HG02973 (cell line): Measurements from ENCODE around the gene KIF3C.
"Not testable (repeated sequence)": the region's sequence is repeated elsewhere in the genome, so short reads cannot be mapped to it uniquely, and the experiment has no call there.

Experiments
- ATAC-seq: cut with Tn5 transposase; IDR thresholded peaks from one replicate; pipeline ENCODE4 v1.9.1; 2021; ENCODE audit warnings: moderate library complexity; ENCODE audit not compliant: unreplicated experiment

KIF3C gene

GRCh38 chr2:25920786-25921415 is 61.4 kb downstream of the KIF3C start:
- ATAC-seq, result no peak

DNA sequence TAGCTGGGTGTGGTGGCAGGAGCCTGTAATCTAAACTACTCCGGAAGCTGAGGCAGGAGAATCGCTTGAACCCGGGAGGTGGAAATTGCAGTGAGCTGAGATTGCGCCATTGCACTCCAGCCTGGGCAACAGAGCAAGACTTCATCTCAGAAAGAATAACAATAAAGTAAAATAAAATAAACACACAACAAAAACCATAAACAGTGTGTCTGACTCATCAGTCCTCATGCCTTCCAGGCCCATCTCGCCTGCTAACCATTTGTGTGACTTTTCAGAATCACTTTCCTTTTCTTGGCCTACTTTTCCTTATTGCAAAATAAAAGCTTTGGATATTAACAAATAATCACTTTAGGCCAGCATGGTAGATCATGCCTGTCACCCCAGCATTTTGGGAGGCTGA is 62.0 kb downstream of the KIF3C start:
- ATAC-seq, result no peak

GRCh38 chr2:25917832-25918231 is 64.5 kb downstream of the KIF3C start:
- no peak for ATAC-seq

DNA sequence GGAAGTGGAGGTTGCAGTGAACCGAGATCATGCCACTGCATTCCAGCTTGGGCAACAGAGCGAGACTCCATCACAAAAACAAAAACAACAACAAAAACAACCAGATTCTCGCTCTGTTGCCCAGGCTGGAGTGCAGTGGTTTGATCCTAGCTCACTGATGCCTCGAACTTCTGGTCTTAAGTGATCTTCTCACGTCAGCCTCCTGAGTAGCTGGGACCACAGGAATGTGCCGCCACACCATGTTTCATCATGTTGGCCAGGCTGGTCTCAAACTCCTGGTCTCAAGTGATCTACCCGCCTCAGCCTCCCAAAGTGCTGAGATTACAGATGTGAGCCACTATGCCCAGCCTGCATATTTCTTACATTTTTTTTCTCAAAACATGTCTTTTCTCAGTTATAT is 64.9 kb downstream of the KIF3C start:
- not testable (repeated sequence) for ATAC-seq

GRCh38 chr2:25915944-25916772 is 66.1 kb downstream of the KIF3C start:
- not testable (repeated sequence) for ATAC-seq

DNA sequence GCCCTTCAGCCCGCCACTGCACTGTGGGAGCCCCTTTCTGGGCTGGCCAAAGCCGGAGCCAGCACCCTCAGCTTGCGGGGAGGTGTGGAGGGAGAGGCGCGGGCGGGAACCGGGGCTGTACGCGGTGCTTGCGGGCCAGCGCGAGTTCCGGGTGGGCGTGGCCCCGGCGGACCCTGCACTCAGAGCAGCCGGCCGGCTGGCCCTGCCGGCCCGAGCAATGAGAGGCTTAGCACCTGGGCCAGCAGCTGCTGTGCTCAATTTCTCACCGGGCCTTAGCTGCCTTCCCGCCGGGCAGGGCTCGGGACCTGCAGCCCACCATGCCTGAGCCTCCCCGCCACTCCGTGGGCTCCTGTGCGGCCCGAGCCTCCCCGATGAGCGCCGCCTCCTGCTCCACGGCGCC is 66.9 kb downstream of the KIF3C start:
- not testable (repeated sequence) for ATAC-seq

DNA sequence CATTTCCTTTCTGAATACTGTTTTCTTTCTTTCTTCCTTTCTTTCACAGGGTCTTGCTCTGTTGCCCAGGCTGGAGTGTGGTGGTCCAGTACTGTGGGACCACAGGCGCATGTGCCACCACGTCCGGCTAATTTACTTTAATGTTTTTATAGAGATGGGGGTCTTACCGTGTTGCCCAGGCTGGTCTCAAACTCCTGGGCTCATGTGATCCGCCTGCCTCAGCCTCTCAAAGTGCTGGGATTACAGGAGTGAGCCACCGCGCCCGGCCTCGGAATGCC is 68.7 kb downstream of the KIF3C start:
- ATAC-seq, result not testable (repeated sequence)

GRCh38 chr2:25912851-25913695 is 69.2 kb downstream of the KIF3C start:
- ATAC-seq, result no peak

GRCh38 chr2:25909574-25909973 is 72.7 kb downstream of the KIF3C start:
- ATAC-seq, result not testable (repeated sequence)

DNA sequence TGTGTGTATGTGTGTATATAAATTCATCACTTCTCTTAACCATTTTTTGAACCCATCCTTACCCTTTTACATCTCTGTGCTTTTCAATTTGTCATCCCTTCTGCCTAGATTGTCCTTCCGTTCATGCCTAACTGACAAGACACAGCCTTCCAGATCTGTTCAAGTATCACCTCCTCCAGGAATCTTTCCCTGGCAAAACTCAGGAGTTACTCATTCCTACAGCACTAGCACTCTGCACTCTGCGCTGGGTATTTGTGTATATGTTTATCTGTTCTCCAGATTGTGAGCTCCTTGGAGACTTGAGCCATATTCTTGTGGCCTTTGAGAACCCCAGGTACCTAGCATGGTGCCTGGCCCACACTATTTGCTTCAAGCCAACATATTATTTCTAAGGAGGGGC is 77.2 kb downstream of the KIF3C start:
- ATAC-seq, result no peak

DNA sequence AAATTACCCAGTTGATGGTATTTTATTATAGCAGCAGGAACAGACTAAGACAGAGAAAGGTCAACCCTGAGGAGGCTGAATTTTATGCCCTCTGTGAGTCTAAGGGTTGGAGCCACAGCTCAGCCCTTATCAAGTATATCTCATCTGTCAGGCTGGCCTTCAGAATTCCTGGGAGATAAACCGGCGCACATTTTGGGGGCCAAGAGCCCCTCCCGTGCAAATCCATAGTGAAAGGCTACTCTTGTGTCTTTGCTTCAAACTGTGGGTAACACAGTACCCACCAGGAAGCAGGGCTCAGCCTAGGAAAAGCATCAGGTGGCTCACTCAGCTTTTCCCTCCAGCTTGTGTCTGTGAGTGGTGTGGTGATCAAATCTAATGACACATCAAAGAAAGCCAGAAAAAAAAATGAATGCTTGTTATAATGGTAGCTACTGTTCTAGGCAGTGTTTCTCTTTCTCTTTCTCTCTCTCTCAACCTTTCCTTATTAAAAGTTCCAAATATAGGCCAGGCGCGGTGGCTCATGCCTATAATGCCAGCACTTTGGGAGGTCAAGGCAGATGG is 79.0 kb downstream of the KIF3C start:
- no peak for ATAC-seq

DNA sequence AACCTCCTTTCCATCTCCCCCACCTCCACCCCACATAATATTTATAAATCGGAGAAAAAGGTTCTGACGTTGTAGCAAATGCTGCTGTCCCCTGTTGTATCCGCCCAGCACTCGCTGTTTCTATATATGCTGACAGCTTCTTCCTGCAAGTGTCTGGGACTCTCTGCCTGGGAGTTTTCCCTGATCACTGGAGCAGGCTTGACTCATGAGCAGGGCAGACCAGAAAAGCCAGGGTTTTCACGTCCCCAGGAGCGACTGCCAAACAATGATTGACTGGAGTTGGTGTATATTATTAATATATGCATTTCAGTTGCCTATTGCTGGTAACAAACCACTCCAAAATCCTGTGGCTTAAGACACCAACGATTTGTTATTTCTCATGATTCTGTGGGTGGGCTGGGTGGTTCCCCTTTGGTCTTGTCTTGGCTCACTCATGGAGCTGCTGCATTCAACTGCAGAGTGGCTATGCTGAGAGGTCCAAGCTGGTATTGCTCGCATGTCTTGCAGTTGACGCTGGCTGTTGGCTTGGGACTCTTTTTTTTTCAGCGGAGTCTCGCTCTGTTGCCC is 82.8 kb downstream of the KIF3C start:
- ATAC-seq, result no peak

GRCh38 chr2:25897506-25897905 is 84.8 kb downstream of the KIF3C start:
- ATAC-seq, result no peak

DNA sequence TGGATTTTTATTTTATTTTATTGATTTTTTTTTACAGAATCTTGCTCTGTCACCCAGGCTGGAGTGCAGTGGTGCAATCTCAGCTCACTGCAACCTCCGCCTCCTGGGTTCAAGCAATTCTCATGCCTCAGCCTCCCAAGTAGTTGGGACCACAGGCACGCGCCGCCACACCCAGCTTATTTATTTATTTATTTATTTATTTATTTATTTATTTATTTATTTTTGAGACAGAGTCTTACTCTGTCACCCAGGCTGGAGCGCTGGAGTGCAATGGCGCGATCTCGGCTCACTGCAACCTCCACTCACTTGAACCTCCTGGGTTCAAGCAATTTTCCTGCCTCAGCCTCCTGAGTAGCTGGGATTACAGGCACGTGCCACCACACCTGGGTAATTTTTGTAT is 86.0 kb downstream of the KIF3C start:
- ATAC-seq, result not testable (repeated sequence)

DNA sequence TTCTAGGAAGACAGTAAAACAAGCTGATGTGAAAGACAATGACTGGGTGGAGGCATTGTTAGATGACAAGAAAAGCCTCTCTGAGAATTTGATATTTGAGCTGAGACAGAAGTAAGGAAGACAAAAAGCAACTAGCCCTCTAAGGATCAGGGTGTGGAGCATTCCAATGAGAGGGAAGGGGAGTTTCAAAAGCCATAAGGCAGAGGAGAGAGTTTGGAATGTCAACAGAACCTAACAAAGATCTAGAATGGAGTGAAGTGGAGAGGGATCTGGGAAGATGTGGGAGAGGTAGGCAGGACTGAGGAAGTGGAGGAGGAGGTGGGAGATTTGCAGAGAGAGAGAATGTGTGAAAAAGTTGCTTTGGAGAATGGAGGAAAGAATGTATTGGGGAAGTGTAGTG is 86.7 kb downstream of the KIF3C start:
- no peak for ATAC-seq

DNA sequence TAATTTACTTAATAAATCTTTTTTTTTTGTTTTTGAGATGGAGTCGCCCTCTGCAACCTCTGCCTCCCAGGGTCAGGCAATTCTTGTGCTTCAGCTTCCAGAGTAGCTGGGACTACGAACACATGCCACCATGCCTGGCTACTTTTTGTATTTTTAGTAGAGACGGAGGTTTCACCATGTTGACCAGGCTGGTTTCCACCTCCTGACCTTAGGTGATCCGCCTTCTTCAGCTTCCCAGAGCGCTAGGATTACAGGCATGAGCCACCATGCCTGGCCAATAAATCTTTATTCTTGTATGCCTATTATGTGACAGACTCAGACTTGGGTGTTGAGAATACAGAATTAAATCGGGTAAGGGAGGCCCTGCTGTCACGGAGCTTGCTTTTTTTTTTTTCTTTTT is 87.3 kb downstream of the KIF3C start:
- ATAC-seq, result no peak

GRCh38 chr2:25894135-25894830 is 88.0 kb downstream of the KIF3C start:
- ATAC-seq, result no peak

- no peak for ATAC-seq
These were observed 90.6 kb downstream of the KIF3C start for GRCh38 chr2:25891672-25892071.

DNA sequence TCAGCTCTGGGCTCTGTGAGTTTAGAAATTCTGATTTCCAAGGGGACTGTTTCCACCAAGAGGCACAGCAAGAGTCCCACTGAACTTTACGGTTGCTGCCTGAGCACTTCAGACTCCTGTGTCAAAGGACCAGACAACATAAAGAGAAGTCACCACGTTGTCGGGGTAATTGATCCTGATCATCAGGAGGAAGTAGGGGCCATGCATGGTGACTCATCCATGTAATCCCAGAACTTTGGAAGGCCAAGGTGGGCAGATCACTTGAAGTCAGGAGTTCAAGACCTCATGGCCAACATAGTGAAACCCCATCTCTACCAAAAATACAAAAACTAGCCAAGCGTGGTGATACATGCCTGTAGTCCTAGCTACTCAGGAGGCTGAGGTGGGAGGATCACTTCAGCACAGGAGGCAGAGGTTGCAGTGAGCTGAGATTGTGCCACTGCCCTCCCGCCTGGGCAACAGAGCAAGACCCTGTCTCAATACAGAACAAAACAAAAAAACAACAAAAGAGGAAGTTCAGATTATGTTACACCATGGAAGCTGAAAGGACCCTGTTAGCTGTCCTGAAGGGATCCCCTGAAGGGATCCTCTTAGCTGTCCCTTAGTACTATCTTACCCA is 94.6 kb downstream of the KIF3C start:
- no peak for ATAC-seq

DNA sequence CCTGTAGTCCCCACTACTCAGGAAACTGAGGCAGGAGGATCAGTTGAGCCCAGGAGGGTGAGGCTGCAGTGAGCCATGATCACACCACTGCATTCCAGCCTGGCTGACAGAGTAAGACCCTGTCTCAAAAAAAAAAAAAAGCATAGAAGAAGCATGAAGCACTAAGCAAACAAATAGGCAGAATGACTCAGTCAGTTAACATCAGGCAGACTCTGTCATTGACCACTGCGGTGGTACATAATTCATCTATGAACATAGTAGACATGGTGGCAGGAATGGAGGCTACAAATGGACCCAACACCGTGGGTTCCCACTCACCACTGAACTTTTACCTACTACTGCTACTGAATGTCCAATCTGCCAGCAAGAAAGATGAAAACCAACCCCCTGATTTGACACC is 96.4 kb downstream of the KIF3C start:
- no peak for ATAC-seq
